GM23338 (cell line): ENCODE data around the gene ATXN1L. TPM values are rescaled to one million over a fixed set of nuclear protein-coding genes. Genes with fewer than 3 reads are reported as not detected.

Experiments used
- ATAC-seq: fragments of 200-7000 bp; cut with Tn5 transposase; 3 replicates; pipeline ENCODE4 v1.9.1; 2020
- DNase-seq: peaks from one replicate; pipeline ENCODE4 v3.0.0-alpha.2; 2015; ENCODE audit warnings: low spot score
- H2AFZ ChIP-seq: fragments of 200-600 bp; sonication (generic); 2 replicates; pipeline ENCODE4 v1.8.0; 2016; ENCODE audit warnings: antibody characterized with exemption, mild to moderate bottlenecking, moderate library complexity
- H3F3A ChIP-seq: fragments of 200-600 bp; sonication (generic); replicated peaks from 2 replicates; pipeline ENCODE4 v1.8.0; 2017; ENCODE audit warnings: antibody characterized with exemption, mixed run types, low read depth
- H3K27ac ChIP-seq: fragments of 200-600 bp; sonication (generic); 2 replicates; pipeline ENCODE4 v1.6.1; 2016; ENCODE audit warnings: low read depth
- H3K27me3 ChIP-seq: fragments of 200-600 bp; sonication (generic); 2 replicates; pipeline ENCODE4 v1.8.0; 2016; ENCODE audit warnings: mild to moderate bottlenecking, mixed run types, moderate library complexity; ENCODE audit not compliant: insufficient read depth
- H3K36me3 ChIP-seq: fragments of 200-600 bp; sonication (generic); 2 replicates; pipeline ENCODE4 v1.8.0; 2016; ENCODE audit warnings: mild to moderate bottlenecking; ENCODE audit not compliant: insufficient read depth
- H3K4me1 ChIP-seq: fragments of 200-600 bp; sonication (generic); 2 replicates; pipeline ENCODE4 v1.8.0; 2016; ENCODE audit warnings: mild to moderate bottlenecking, moderate library complexity; ENCODE audit not compliant: insufficient read depth
- H3K4me2 ChIP-seq: fragments of 200-600 bp; sonication (generic); 2 replicates; pipeline ENCODE4 v1.7.1; 2017; ENCODE audit warnings: mixed run types
- H3K4me3 ChIP-seq: fragments of 200-600 bp; sonication (generic); 2 replicates; pipeline ENCODE4 v1.6.1; 2016; ENCODE audit warnings: mixed run types
- H3K79me2 ChIP-seq: fragments of 200-600 bp; sonication (generic); replicated peaks from 2 replicates; pipeline ENCODE4 v1.8.0; 2017; ENCODE audit warnings: mild to moderate bottlenecking; ENCODE audit not compliant: insufficient read depth
- H3K9me2 ChIP-seq: fragments of 200-600 bp; sonication (generic); 2 replicates; pipeline ENCODE4 v1.8.0; 2017; ENCODE audit not compliant: insufficient read depth
- H4K20me1 ChIP-seq: fragments of 200-600 bp; sonication (generic); replicated peaks from 2 replicates; pipeline ENCODE4 v1.8.0; 2017; ENCODE audit warnings: mild to moderate bottlenecking; ENCODE audit not compliant: insufficient read depth
- H3K27ac Mint-ChIP-seq: 2 replicates; pipeline ENCODE4 v1.8.0; 2020; ENCODE audit warnings: inconsistent platforms, mild to moderate bottlenecking, moderate library complexity, mixed read lengths
- H3K27me3 Mint-ChIP-seq: 3 replicates; pipeline ENCODE4 v1.8.0; 2022; ENCODE audit warnings: low read depth, mild to moderate bottlenecking, moderate library complexity, mixed read lengths, inconsistent platforms; ENCODE audit not compliant: insufficient read depth, poor library complexity
- H3K36me3 Mint-ChIP-seq: 3 replicates; pipeline ENCODE4 v1.8.0; 2021; ENCODE audit warnings: low read depth, mild to moderate bottlenecking, inconsistent platforms, moderate library complexity, mixed read lengths
- H3K4me1 Mint-ChIP-seq: 3 replicates; pipeline ENCODE4 v1.8.0; 2020; ENCODE audit warnings: mild to moderate bottlenecking, inconsistent platforms, mixed read lengths
- H3K4me3 Mint-ChIP-seq: 3 replicates; pipeline ENCODE4 v1.8.0; 2021; ENCODE audit warnings: moderate library complexity, mild to moderate bottlenecking, inconsistent platforms, mixed read lengths
- H3K9me3 Mint-ChIP-seq: 3 replicates; pipeline ENCODE4 v1.8.0; 2020; ENCODE audit warnings: moderate library complexity, mild to moderate bottlenecking, inconsistent platforms, mixed read lengths
- JUNB ChIP-seq: IDR thresholded peaks from one replicate; pipeline ENCODE4 v1.6.1; 2016; ENCODE audit warnings: antibody characterized with exemption; ENCODE audit not compliant: unreplicated experiment
- REST ChIP-seq: IDR thresholded peaks from one replicate; pipeline ENCODE4 v1.6.1; 2018; ENCODE audit warnings: antibody characterized with exemption; ENCODE audit not compliant: unreplicated experiment
- ZNF114 ChIP-seq: fragments of 250-450 bp; sonication (Bioruptor Pico); IDR thresholded peaks from 2 replicates; pipeline ENCODE4 v1.5.0; 2020; ENCODE audit warnings: mild to moderate bottlenecking, moderate library complexity
- ZNF462 ChIP-seq: fragments of 250-450 bp; sonication (Bioruptor Pico); IDR thresholded peaks from 2 replicates; pipeline ENCODE4 v1.5.0; 2020; ENCODE audit warnings: mild to moderate bottlenecking, moderate library complexity
- polyA plus RNA-seq: library from polyadenylated mRNA; unstranded; fragments of >200 nt; fragmentation: Nextera tagmentation; extraction: Ambion mirVana; gene quantifications from 2 replicates; pipeline ENCODE4 v1.2.1, GENCODE V29; 2016
- total RNA-seq: library from RNA; depleted of rRNA; stranded (reverse); fragments of >200 nt; shearing (Covaris generic); gene quantifications from 2 replicates; pipeline ENCODE4 v1.2.3, GENCODE V29; 2014
- TF ChIP-seq, protein P1 (sequence below), 2 experiments: fragments of 200-600 bp in 1 of 2; sonication (generic) in 1 of 2; conservative IDR thresholded peaks; 2 replicates each; pipeline versions ENCODE4 v1.5.1 to v1.6.1; 2016 to 2017; ENCODE audit warnings: antibody characterized with exemption in 2 of 2, low read depth in 2 of 2, mild to moderate bottlenecking in 2 of 2, moderate library complexity in 1 of 2

ATXN1L gene
- total and polyA plus RNA-seq, 2 experiments from 2014 or later = 8.5 to 22.1 TPM

GRCh38 chr16:71848622-71849021 is 2.8 kb downstream of the ATXN1L start:
- no peak for TF ChIP-seq REST
- no peak for TF ChIP-seq JUNB
- no peak for TF ChIP-seq ZNF462 (CRISPR knock-in tag)
- TF ChIP-seq ZNF114 (CRISPR knock-in tag) = no peak
- TF ChIP-seq, protein P1, sequence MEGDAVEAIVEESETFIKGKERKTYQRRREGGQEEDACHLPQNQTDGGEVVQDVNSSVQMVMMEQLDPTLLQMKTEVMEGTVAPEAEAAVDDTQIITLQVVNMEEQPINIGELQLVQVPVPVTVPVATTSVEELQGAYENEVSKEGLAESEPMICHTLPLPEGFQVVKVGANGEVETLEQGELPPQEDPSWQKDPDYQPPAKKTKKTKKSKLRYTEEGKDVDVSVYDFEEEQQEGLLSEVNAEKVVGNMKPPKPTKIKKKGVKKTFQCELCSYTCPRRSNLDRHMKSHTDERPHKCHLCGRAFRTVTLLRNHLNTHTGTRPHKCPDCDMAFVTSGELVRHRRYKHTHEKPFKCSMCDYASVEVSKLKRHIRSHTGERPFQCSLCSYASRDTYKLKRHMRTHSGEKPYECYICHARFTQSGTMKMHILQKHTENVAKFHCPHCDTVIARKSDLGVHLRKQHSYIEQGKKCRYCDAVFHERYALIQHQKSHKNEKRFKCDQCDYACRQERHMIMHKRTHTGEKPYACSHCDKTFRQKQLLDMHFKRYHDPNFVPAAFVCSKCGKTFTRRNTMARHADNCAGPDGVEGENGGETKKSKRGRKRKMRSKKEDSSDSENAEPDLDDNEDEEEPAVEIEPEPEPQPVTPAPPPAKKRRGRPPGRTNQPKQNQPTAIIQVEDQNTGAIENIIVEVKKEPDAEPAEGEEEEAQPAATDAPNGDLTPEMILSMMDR (conservative IDR thresholded peaks at IDR 0.05; ENCODE audit: low read depth in 2 of 2) = no peak
- no peak overlapping the region for H3K4me2 ChIP-seq
- H3K4me3 ChIP-seq = no peak overlapping the region
- no peak overlapping the region for H3K27ac ChIP-seq
- Mint-ChIP-seq H3K4me3 (no peak overlapping the region), H3K27me3 (peaks cover 13% of the 10 kb centered on the region), H3K9me3 (no peaks in the 10 kb centered on the region), H3K4me1 (peaks cover 11% of the 10 kb centered on the region), H3K27ac (no peak overlapping the region), H3K36me3 (peaks cover 39% of the 10 kb centered on the region)
- H3K27me3 ChIP-seq = no peaks in the 10 kb centered on the region
- no peaks in the 10 kb centered on the region for H3K9me2 ChIP-seq
- peaks cover 6% of the 10 kb centered on the region for H3K4me1 ChIP-seq
- no peak overlapping the region for H2AFZ ChIP-seq
- H3K79me2 ChIP-seq = peaks cover 26% of the 10 kb centered on the region
- no peak for ATAC-seq
- H4K20me1 ChIP-seq = peaks cover 8% of the 10 kb centered on the region
- no peak for DNase-seq
- H3F3A ChIP-seq = no peaks in the 10 kb centered on the region; the same call in 1 of the 2 replicates
- no peaks in the 10 kb centered on the region for H3K36me3 ChIP-seq
